ENCODE measurements around the gene EXOC5.
"Not testable (repeated sequence)": the region's sequence is repeated elsewhere in the genome, so short reads cannot be mapped to it uniquely, and the experiment has no call there.

EXOC5 gene

GRCh38 chr14:57261604-57262003 lies 7.1 kb downstream of the EXOC5 start:
- in situ Hi-C loops (cut with MboI; ENCODE audit: low sequenced_read_pairs): no loop called here

- in situ Hi-C loops (cut with MboI; ENCODE audit: low sequenced_read_pairs): no loop called here
Observed at GRCh38 chr14:57259672-57260071, 9.0 kb downstream of the EXOC5 start.

- in situ Hi-C loops (cut with MboI; ENCODE audit: low sequenced_read_pairs): not testable (repeated sequence)
Observed at GRCh38 chr14:57258221-57258620, 10.5 kb downstream of the EXOC5 start.

- in situ Hi-C loops (cut with MboI; ENCODE audit: low sequenced_read_pairs): no loop called here
Observed at GRCh38 chr14:57254884-57255283, 13.8 kb downstream of the EXOC5 start.

GRCh38 chr14:57246933-57247657 lies 21.6 kb downstream of the EXOC5 start:
- in situ Hi-C loops (cut with MboI; ENCODE audit: low sequenced_read_pairs): no loop called here

GRCh38 chr14:57245941-57246340 lies 22.8 kb downstream of the EXOC5 start:
- in situ Hi-C loops (cut with MboI; ENCODE audit: low sequenced_read_pairs): no loop called here

GRCh38 chr14:57244106-57244505 lies 24.6 kb downstream of the EXOC5 start:
- in situ Hi-C loops (cut with MboI; ENCODE audit: low sequenced_read_pairs): no loop called here

GRCh38 chr14:57243320-57243719 lies 25.4 kb downstream of the EXOC5 start:
- in situ Hi-C loops (cut with MboI; ENCODE audit: low sequenced_read_pairs): no loop called here

- in situ Hi-C loops (cut with MboI; ENCODE audit: low sequenced_read_pairs): not testable (repeated sequence)
Observed at GRCh38 chr14:57240115-57240514, 28.6 kb downstream of the EXOC5 start.

- in situ Hi-C loops (cut with MboI; ENCODE audit: low sequenced_read_pairs): no loop called here
Observed at GRCh38 chr14:57232006-57232405, 36.7 kb downstream of the EXOC5 start.

- in situ Hi-C loops (cut with MboI; ENCODE audit: low sequenced_read_pairs): not testable (repeated sequence)
Observed at GRCh38 chr14:57228320-57228719, 40.4 kb downstream of the EXOC5 start.

- in situ Hi-C loops (cut with MboI; ENCODE audit: low sequenced_read_pairs): no loop called here
Observed at GRCh38 chr14:57227083-57227482, 41.6 kb downstream of the EXOC5 start.

- in situ Hi-C loops (cut with MboI; ENCODE audit: low sequenced_read_pairs): no loop called here
Observed at GRCh38 chr14:57221931-57222330, 46.8 kb downstream of the EXOC5 start.

- in situ Hi-C loops (cut with MboI; ENCODE audit: low sequenced_read_pairs): no loop called here
Observed at GRCh38 chr14:57212919-57213318, 55.8 kb downstream of the EXOC5 start.

- in situ Hi-C loops (cut with MboI; ENCODE audit: low sequenced_read_pairs): no loop called here
Observed at GRCh38 chr14:57209561-57209960, 59.1 kb downstream of the EXOC5 start.

GRCh38 chr14:57205938-57206337 lies 62.8 kb downstream of the EXOC5 start:
- in situ Hi-C loops (cut with MboI; ENCODE audit: low sequenced_read_pairs): no loop called here

- in situ Hi-C loops (cut with MboI; ENCODE audit: low sequenced_read_pairs): not testable (repeated sequence)
Observed at GRCh38 chr14:57202672-57203071, 66.0 kb downstream of the EXOC5 start.

- in situ Hi-C loops (cut with MboI; ENCODE audit: low sequenced_read_pairs): no loop called here
Observed at GRCh38 chr14:57199921-57200320, 68.8 kb downstream of the EXOC5 start.

GRCh38 chr14:57189070-57189469 lies 79.6 kb downstream of the EXOC5 start:
- in situ Hi-C loops (cut with MboI; ENCODE audit: low sequenced_read_pairs): no loop called here

GRCh38 chr14:57182760-57183503 lies 85.8 kb downstream of the EXOC5 start:
- in situ Hi-C loops (cut with MboI; ENCODE audit: low sequenced_read_pairs): no loop called here

GRCh38 chr14:57179273-57179672 lies 89.4 kb downstream of the EXOC5 start:
- in situ Hi-C loops (cut with MboI; ENCODE audit: low sequenced_read_pairs): no loop called here

- in situ Hi-C loops (cut with MboI; ENCODE audit: low sequenced_read_pairs): no loop called here
Observed at GRCh38 chr14:57174466-57174865, 94.2 kb downstream of the EXOC5 start.

Measured in HL-60/S4 (cell line).